GM18498 (cell line): ENCODE measurements around the gene GNB3.

Experiments
- ATAC-seq: cut with Tn5 transposase; IDR thresholded peaks from one replicate; pipeline ENCODE4 v1.9.1; 2021; ENCODE audit warnings: mild to moderate bottlenecking, moderate library complexity; ENCODE audit not compliant: unreplicated experiment

GNB3 gene

GRCh38 chr12:6823182-6824084 is 17.3 kb upstream of the GNB3 start:
- no peak for ATAC-seq

GRCh38 chr12:6824085-6824775 is 16.5 kb upstream of the GNB3 start:
- ATAC-seq: no peak

GRCh38 chr12:6824901-6825381 is 15.8 kb upstream of the GNB3 start:
- ATAC-seq: no peak

- ATAC-seq: peak; percentile 41
Measured at GRCh38 chr12:6825398-6826124, 15.2 kb upstream of the GNB3 start.

- no peak for ATAC-seq
Measured at GRCh38 chr12:6826125-6826733, 14.5 kb upstream of the GNB3 start.

GRCh38 chr12:6826734-6827436 is 13.8 kb upstream of the GNB3 start:
- no peak for ATAC-seq

GRCh38 chr12:6827437-6827911 is 13.3 kb upstream of the GNB3 start:
- no peak for ATAC-seq

GRCh38 chr12:6827982-6828780 is 12.5 kb upstream of the GNB3 start, which contains the start of gene P3H3:
Gene P3H3, plus strand, starts transcription at chr12:6828407. Its CDS starts 34 bp downstream, at chr12:6828441.
- no peak for ATAC-seq

- no peak for ATAC-seq
Measured at GRCh38 chr12:6828781-6829535, 11.8 kb upstream of the GNB3 start.

- no peak for ATAC-seq
Measured at GRCh38 chr12:6829536-6830220, 11.0 kb upstream of the GNB3 start.

- ATAC-seq: no peak
Measured at GRCh38 chr12:6830286-6830890, 10.3 kb upstream of the GNB3 start.

- ATAC-seq: no peak
Measured at GRCh38 chr12:6830999-6831398, 9.7 kb upstream of the GNB3 start.

- no peak for ATAC-seq
Measured at GRCh38 chr12:6831450-6831995, 9.2 kb upstream of the GNB3 start.

GRCh38 chr12:6832125-6832524 is 8.6 kb upstream of the GNB3 start:
- no peak for ATAC-seq

- ATAC-seq: no peak
Measured at GRCh38 chr12:6833189-6833890, 7.4 kb upstream of the GNB3 start.

GRCh38 chr12:6834254-6834653 is 6.5 kb upstream of the GNB3 start:
- no peak for ATAC-seq

- no peak for ATAC-seq
Measured at GRCh38 chr12:6834873-6835272, 5.9 kb upstream of the GNB3 start.
